Activated T-cell treated with anti-CD3 and anti-CD28 coated beads for 4 hours (primary cell): ENCODE results near the gene TDRD12.
A peak's percentile ranks its signal among the peaks of the same experiment; 100 is the strongest.
"Not testable (repeated sequence)": the region's sequence is repeated elsewhere in the genome, so short reads cannot be mapped to it uniquely, and the experiment has no call there.

Source experiments
- DNase-seq: peaks from one replicate; pipeline ENCODE4 v3.0.0-alpha.2; 2020

Gene TDRD12

DNA sequence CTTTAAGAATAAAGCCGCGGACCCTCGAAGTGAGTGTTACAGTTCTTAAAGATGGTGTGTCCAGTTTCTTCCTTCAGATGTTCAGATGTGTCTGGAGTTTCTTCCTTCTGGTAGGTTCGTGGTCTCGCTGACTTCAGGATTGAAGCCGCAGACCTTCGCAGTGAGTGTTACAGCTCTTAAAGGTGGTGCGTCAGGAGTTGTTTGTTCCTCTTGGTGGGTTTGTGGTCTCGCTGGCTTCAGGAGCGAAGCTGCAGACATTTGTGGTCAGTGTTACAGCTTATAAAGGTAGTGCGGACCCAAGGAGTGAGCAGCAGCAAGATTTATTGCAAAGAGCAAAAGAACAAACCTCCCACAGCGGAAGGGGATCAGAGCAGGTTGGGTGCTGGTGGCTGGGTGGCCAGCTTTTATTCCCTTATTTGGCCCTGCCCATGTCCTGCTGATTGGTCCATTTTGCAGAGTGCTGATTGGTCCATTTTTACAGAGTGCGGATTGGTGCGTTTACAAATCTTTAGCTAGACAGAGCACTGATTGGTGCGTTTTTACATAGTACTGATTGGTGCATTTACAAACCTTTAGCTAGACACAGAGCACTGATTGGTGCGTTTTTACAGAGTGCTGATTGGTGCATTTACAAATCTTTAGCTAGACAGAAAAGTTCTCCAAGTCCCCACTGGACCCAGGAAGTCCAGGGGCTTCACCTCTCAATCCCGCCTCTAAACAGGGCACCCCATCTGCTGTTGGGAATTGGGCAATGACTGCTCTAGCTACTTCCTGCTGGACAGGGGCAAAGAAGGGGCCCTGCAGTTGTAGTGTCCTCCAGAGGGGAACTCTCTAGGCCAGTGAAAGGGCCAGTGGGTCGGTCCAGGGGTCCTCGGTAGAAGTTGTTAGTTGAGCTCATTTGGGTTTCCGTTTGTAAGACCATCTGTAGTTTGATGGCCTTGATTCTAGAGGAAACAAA, 26.1 kb upstream of the TDRD12 start:
- DNase-seq, result not testable (repeated sequence)

DNA sequence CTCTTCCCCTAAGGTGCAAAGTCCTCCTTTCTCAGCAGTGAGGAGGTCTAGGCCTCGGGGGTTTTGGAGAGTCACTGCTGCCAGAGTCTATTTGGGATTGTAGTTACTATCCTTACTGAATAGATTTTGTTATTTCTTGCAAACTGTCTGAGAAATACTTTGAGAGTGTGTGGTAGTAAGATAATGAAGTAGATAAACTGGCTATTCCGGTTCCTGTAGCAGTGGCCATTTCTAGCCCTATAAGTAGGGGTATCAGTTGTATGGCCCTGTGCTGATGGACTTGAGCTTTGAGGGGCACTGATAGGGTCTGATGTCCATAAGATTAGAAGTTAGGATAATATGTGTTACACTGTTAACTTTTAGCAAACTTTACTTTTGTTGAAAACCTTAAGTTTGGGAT, 25.3 kb upstream of the TDRD12 start:
- DNase-seq, result not testable (repeated sequence)

DNA sequence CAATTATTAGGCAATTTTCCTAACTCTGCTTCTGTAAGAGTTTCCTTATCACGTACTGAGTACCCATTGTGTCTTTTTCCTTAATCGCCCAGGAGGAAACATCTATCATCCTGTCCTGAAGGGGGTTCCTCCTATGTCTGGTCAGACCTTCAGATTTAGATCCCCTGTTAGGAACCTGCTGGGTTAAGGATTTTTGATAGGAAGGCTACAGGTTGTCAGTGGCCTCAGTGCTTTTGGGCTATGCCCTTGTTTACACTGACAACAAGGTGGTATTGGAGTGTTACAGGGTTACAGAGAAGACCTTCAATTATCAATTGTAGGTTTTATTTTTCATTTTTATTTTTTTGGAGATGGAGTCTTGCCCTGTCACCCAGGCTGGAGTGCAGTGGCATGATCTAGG, 24.7 kb upstream of the TDRD12 start:
- not testable (repeated sequence) for DNase-seq

DNA sequence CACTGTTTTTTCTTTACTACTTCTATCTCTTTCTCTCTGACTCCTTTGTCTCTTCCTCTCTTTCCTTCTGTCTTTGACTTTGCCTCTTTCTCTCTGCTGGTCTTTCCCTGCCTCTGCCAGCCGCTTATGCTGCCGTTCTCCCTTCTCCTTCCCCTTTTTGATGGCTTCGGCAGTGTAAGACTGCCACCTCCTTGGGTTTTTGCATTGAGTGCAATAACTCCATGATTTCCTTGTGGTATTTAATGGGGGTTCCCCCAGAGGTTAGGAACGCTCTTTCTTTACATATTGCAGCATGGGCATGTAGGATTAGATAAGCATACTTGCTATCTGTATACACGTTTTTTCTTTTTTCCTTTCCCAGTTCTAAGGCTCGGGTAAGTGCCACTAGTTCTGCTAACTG, 24.1 kb upstream of the TDRD12 start:
- not testable (repeated sequence) for DNase-seq

DNA sequence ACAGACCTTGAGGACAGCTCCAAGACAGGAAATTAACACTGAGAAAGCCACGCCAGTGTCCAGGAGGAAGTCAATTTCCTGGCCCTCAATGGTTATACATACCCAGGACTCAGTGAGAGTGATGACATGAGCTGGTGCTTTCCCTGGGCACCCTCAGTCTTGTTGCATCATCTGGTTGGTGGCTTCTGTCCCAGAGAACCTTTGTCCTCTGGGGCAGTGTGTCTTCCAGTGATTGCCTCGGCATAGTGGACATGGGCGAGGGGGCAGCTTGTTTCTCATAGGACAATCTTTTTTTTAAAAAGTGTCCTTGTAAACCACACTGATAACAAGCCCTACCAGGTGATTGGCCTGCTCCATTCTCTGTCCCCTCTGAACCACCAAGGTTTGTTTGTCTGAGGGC, 22.8 kb upstream of the TDRD12 start:
- not testable (repeated sequence) for DNase-seq

DNA sequence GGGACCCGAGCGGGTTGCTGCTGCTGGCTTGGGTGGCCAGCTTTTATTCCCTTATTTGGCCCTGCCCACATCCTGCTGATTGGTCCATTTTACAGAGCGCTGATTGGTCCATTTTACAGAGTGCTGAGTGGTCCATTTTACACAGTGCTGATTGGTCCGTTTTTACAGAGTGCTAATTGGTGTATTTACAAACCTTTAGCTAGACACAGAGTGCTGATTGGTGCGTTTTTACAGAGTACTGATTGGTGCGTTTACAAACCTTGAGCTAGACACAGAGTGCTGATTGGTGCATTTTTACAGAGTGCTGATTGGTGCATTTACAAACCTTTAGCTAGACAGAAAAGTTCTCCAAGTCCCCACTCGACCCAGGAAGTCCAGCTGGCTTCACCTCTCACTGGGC, 19.4 kb upstream of the TDRD12 start:
- not testable (repeated sequence) for DNase-seq

DNA sequence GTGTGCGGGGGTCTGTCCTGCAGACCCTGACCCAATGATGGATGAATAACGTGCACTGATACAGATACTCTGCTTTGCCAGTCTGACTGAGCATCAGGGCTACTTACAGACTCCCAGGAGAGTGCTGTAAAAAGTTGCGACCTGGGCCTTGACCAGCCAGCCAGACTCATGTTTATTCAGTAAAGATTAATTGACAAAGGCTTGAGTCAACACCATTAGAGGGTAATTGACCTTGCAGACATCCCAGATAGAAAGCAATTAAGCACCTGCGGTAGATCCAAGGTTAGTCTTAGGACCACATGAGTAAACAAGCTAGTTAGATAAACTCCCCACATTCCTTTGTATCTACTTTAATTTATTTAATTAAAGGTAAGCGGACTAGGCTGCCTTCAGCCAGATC, 17.6 kb upstream of the TDRD12 start:
- no peak for DNase-seq

DNA sequence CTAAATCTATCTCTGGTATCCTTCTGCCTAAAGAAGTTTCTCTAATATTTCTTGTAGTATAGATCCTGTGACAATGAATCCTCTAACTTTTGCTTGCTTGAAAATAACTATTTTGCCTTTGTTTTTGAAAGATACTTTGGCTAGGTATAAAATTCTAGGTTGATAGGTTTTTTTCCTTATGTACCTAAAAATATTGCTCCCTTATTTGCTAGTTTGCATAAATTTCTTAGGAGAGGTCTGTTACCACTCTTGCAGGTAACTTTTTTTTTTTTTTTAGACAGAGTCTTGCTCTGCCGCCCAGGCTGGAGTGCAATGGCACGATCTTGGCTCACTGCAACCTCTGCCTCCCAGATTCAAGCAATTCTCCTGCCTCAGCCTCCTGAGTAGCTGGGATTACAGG, 15.6 kb upstream of the TDRD12 start:
- not testable (repeated sequence) for DNase-seq

DNA sequence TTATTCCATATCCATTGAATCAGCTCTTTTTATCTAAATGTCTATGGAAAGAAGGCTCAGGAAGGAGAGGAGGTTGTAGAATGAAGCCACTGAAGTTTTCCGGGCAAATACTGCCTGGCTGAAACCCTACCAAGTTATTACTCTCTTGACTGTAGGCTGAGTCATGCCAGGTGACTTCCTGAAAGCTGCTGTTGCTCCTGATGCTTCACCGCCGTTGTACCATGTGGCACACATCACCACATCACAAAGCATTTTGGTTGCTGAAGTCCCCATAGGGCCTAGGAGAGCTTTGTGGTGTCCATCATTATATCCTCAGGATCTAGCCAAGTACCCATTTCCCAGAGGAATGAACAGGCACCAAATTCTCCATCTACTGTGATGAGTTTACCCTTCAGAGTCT, 11.1 kb upstream of the TDRD12 start:
- peak; percentile 30 for DNase-seq

DNA sequence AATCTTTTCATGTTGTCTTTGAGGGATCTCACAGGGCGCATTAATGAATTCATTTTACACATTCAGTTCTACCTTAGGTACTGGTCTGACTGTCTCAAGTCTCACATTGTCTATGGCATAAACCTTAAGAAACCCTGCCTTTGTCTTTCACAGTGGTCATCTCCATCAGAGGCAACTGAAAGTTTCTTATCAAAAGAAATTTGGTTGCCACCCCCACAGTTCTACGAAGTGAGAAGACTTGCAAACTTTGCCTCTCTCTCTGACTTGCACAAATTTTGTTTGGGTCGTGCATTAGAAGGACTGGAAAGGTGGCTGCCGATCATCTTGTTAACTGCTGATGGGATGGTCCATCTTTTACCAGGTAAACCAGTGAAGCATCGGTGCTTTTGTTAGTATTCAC, 10.5 kb upstream of the TDRD12 start:
- no peak for DNase-seq

DNA sequence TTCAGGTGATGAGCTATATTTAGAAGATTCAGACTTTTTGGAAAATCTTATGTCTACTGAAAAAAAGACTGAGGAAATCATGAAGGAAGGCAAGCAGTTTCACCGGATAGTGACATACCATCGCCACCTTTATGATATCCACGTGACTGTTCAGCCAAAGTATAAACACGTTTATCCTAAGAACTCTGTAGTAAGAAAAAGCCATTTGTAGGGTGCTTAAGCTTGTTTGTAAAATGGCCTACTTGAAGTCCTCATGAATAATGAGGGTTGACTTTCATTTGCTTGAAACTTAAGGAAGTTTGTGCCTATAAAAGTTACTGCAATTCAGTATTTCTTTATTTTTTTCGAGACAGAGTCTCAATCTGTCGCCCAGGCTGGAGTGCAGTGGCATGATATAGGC, 7.8 kb upstream of the TDRD12 start:
- no peak for DNase-seq

DNA sequence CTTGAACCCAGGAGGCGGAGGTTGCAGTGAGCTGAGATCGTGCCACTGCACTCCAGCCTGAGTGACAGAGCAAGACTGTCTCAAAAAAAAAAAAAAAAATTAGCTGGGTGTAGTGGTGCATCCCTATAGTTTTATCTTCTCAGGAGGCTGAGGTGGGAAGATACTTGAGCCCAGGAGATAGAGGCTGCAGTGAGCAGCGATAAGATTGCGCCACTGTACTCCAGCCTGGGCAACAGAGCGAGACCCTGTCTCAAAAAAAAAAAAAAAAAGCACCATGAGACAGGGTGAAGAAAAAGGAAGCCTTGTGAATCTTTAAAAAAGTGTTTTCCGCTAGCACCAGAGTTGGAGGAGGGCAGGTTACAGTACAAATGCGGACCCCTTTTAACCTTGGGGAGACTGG, 3.4 kb upstream of the TDRD12 start:
- not testable (repeated sequence) for DNase-seq

DNA sequence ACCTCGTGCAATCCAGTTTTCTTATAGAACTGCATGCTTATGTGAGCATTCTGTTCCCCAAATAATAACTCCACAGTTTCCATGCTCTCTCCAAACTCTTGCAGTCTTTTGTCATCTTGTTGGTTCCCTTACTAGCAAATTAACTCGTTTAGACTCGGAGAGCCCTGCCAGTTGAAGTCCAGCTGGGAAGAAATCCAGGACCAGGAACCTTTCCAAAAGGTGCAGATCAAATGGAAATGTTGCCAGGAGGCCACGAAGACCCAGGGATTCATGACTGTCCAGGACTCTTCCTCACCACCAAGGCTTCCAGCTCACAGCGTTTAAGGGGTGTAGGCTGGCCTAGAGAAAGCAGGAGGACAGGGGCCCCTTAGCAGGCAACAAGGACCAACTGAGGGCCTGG, 2.1 kb upstream of the TDRD12 start:
- DNase-seq, result no peak

DNA sequence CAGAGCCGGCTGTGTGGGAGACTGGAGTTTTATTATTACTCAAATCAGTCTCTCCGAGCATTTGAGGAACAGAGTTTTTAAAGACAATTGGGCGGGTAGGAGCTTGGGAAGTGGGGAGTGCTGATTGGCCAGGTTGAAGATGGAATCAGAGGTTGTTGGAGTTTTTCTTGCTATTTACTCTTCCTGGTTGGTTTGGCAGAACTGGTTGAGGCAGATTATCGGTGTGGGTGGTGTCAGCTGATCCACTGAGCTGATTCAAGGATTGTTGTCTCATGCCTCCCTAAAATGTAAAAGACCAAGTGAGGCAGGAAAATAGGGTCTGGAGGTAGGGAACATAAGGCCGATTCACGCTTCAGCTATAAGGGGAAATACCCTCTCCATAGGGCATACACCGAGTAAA, 1.3 kb upstream of the TDRD12 start:
- no peak for DNase-seq

DNA sequence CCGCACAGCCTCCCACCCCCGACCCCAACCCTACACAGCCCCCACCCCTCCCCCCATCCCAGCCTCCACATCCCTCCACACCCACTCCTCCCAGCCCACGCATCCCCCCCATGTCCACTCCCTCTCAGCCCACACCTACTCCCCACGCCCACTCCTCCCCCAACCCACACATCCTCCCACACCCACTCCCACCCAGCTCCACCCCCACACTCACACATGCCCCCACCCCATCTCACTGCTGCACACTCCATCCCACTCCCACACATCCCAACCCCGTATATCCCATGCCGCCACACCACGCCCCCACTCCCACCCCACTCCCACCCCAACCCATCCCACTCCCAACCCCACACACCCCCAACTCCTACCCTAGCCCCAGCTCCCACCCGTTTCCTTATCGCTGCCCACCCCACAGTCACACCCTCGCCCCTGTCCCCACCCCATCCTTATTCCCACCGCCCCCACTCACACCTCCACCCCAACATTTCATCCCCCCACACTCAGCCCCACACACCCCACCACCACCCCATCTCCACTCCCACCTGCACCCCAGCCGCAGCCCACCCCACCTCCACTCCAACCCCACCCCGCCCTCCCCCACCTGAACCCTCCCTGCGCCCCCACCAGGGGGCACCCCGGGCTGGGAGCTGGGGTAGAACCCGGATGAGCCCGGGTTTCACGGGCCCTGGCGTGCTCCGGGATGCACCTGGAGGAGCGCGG, 809 bp downstream of the TDRD12 start:
- no peak for DNase-seq

DNA sequence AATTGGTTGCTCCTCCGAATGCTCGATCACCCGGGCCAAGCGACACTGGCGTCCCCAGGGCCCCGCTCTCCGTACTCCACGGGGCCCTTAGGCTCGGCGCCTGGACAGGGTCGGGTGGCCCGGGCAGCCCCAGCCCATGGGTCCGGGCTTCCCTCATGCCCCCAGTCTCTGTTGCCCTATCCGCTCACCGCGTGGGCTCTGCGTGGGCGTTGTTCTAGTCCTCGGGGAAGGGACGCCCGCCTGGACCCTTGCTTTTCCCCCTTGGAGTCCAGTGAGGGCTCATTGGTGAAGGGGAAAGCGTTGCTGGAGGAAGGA, 1.3 kb downstream of the TDRD12 start:
- DNase-seq, result no peak

DNA sequence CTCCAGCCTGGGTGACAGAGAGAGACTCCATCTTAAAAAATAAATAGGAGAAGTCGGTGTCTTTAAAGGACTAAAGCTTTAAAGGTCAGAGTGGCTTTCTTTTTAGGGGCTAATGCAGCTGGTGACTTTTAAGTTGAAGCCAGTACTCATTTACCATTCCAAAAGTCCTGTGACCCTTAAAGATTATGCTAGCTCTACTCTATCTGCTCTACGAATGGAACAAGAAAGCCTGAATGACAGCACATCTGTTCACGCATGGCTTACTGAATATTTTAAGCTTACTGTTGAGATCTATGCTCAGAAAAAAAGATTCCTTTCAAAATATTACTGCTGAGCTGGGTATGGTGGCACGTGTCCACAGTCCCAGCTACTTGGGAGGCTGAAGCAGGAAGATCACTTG, 16.4 kb downstream of the TDRD12 start:
- DNase-seq, result no peak

DNA sequence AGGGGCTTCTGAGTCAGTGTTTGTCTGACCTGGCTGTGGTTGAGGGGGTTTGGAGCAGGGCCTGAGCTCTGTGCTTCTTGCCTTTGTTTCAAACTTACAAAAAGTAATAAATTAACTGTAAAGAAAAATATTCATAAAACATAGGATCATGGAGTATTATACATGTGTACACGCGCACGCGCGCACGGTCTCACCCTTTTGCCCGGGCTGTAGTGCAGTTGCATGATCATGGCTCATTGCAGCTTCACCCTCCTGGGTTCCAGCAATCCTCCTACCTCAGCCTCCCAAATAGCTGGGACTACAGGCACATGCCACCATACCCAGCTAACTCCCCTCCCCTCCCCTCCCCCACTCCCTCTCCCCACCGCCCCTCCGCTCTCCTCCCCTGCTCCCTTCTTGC, 23.5 kb downstream of the TDRD12 start:
- DNase-seq, result no peak

DNA sequence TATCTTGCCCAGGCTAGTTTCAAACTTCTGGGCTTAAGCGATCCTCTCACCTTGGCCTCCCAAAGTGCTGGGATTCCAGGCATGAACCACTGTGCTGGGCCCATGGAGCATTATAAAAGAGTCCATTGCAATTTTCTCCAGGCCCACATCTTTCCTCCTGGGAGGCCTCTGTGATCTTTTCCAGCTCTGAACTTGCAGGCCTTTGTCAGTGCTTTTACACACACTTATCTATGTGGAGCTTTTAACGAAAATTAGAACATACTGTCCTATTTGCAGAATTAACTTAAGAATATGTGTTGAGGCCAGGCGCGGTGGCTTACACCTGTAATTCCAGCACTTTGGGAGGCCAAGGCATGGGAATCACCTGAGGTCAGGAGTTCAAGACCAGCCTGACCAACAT, 23.9 kb downstream of the TDRD12 start:
- DNase-seq, result no peak

DNA sequence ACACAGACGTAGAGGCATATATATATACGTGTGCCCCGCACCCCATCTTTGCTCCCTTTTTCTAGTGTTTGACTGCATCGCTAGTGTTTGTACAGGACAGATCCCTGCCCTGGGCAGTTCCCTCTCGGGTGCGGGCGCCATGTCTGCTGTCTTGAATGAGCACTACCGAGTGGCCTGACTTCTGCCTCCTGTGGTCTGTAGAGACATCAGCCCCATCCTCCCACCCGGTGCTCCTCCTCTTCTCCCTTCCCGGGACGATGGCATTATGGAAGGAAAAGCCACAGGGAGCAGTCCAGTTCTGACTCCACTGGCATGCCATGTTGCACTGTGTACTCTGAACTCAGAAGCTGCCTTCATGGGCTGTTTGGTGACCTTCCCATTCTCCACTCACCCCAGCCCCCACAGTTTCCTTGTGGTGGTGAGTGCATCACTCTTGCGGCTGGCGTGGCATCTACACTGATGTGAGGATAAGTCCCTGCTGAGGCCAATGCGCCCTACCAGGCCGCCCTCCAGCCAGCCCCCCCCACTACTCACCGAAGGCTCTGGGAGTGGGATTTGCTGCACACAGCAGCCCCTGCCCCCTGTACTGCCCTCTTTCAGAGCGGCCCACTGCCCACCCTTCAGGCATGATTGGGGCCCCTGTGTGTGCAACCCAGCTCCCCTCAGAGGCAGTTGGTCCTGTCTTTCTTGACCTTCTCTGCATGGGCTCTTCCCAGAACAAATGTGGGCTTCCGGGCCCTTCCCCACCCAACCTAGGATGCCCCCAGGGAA, 25.2 kb downstream of the TDRD12 start:
- DNase-seq, result no peak

DNA sequence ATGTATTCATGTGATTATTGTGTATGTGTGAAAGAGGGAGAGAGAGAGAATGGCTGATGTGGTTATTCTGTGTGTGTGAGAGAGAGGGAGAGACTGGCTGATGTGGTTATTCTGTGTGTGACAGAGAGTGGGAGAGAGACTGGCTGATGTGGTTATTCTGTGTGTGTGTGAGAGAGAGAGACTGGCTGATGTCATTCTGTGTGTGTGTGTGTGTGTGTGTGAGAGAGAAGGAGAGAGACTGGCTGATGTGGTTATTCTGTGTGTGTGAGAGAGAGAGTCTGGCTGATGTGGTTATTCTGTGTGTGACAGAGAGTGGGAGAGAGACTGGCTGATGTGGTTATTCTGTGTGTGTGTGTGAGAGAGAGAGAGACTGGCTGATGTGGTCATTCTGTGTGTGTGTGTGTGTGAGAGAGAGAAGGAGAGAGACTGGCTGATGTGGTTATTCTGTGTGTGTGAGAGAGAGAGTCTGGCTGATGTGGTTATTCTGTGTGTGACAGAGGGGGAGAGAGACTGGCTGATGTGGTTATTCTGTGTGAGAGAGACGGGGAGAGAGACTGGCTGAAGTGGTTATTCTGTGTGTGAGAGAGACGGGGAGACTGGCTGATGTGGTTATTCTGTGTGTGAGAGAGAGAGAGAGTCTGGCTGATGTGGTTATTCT, 26.2 kb downstream of the TDRD12 start:
- DNase-seq, result peak; percentile 6

DNA sequence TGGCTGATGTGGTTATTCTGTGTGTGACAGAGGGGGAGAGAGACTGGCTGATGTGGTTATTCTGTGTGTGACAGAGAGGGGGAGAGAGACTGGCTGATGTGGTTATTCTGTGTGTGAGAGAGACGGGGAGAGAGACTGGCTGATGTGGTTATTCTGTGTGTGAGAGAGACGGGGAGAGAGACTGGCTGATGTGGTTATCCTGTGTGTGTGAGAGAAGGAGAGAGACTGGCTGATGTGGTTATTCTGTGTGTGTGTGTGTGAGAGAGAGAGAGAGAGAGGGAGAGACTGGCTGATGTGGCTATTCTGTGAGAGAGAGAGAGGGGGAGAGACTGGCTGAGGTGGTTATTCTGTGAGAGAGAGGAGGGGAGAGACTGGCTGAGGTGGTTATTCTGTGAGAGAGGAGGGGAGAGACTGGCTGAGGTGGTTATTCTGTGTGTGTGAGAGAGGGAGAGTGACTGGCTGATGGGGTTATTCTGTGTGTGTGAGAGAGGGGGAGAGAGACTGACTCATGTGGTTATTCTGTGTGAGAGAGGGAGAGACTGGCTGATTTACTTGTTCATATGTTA, 27.1 kb downstream of the TDRD12 start:
- peak; percentile 18 for DNase-seq

DNA sequence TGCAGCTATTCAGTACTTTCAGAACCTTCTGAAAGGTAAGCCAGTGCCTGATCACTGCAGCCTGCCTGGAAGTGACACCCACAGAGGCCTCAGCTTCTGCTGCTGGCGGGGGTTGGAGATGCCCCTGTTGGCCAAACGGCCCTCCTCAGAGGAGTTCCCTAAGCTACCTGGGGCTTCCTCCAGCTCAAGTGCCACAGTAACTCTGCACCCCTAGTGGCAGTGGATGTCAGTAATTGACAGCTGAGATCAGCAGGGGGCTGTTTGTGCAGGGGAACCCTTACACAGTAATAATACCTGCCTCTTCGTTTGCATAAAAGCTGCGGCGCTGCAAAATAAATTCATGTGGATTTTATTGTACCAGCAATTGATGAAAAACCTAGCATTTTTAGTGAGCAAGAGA, 28.9 kb downstream of the TDRD12 start:
- no peak for DNase-seq
